Measurements from ENCODE around the gene SOX1. TPM values are rescaled to one million over a fixed set of nuclear protein-coding genes. Genes with fewer than 3 reads are reported as not detected.

SOX1 gene
- total RNA-seq, 3 donors from 2014 or later: 0.19 TPM; not detected in 2

- TF ChIP-seq CTCF (IDR thresholded peaks at IDR 0.05): no peak
- DNase-seq (no peak), ATAC-seq (no peak)
- Histone ChIP-seq H3K4me3 (no peak overlapping the region), H3K36me3 (ENCODE audit: low read depth) (no peaks in the 10 kb centered on the region), H3K4me1 (ENCODE audit: low read depth) (no peaks in the 10 kb centered on the region), H3K9me3 (peaks cover 11% of the 10 kb centered on the region)
- intact Hi-C loops (cut with DNase I, micrococcal nuclease): loop anchor here in 1 of 2 donors (10.0 kb wide), 1 partner anchor 515 kb away; no protein-coding TSS in a partner anchor
Measured at GRCh38 chr13:112079696-112080095, 12.7 kb downstream of the SOX1 start.

DNA sequence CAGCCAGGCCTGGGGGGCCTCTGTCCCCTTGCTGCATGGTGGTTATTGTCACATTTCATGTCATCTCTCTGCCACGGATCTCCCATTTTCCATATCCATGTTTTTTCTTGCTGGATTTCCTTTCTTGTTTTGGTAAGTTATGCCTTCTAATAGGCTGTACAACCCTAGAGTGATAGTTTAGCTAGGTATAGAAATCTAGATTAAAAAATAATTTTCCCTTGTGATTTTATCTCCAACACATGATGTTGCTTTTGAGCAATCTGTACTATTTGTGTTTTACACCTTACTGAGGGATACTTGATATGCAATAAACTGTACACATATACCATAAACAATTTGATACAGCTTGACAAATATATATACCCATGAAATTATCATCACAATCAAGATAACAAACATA, 17.0 kb downstream of the SOX1 start:
- peaks cover 11% of the 10 kb centered on the region for H3K9me3 ChIP-seq
- H3K4me3 ChIP-seq: no peak overlapping the region
- H3K4me1 ChIP-seq (ENCODE audit: low read depth): no peaks in the 10 kb centered on the region
- no peak for TF ChIP-seq CTCF (IDR thresholded peaks at IDR 0.05)
- no peak for DNase-seq
- intact Hi-C loops (cut with DNase I, micrococcal nuclease): no loop called here
- no peaks in the 10 kb centered on the region for H3K36me3 ChIP-seq (ENCODE audit: low read depth)
- ATAC-seq: no peak

- H3K4me3 ChIP-seq: no peak overlapping the region
- H3K4me1 ChIP-seq (ENCODE audit: low read depth): no peaks in the 10 kb centered on the region
- ATAC-seq: no peak
- H3K9me3 ChIP-seq: no peaks in the 10 kb centered on the region
- intact Hi-C loops (cut with DNase I, micrococcal nuclease): no loop called here
- no peaks in the 10 kb centered on the region for H3K36me3 ChIP-seq (ENCODE audit: low read depth)
- DNase-seq: no peak
- no peak for TF ChIP-seq CTCF (IDR thresholded peaks at IDR 0.05)
Measured at GRCh38 chr13:112092453-112092852, 25.5 kb downstream of the SOX1 start.

GRCh38 chr13:112095354-112095753, 28.4 kb downstream of the SOX1 start:
- no peak for DNase-seq
- no peak for TF ChIP-seq CTCF (IDR thresholded peaks at IDR 0.05)
- ATAC-seq: no peak

DNA sequence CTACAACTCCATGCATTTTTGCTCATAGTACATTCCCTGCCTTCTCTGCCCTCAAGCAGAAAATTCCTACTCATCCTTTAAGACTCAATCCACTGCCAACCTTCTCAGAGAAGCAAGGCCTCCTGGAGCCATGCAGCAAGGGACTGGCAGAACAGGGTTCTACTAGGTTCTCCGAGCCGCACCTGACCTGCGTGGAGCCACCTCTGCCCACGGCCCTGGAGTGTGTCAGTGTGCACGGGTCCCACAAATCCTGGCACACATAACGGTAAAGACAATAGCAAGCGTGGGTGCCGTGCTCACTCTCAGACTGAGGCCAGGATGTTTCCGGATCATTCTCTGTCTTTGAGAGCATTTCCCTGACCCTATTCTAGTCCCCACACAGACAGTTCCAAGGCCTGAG, 30.0 kb downstream of the SOX1 start:
- ATAC-seq (no peak), DNase-seq (peak in 1 of 3 donors; percentile 19)
- Histone ChIP-seq H3K36me3 (ENCODE audit: low read depth) (no peaks in the 10 kb centered on the region), H3K4me1 (ENCODE audit: low read depth) (no peaks in the 10 kb centered on the region), H3K4me3 (no peak overlapping the region), H3K9me3 (no peaks in the 10 kb centered on the region)
- intact Hi-C loops (cut with DNase I, micrococcal nuclease): no loop called here
- no peak for TF ChIP-seq CTCF (IDR thresholded peaks at IDR 0.05)

More at GRCh38 chr13:112095354-112095753, 28.4 kb downstream of the SOX1 start:
- Histone ChIP-seq H3K36me3 (ENCODE audit: low read depth) (no peaks in the 10 kb centered on the region), H3K9me3 (no peaks in the 10 kb centered on the region), H3K4me1 (ENCODE audit: low read depth) (no peaks in the 10 kb centered on the region), H3K4me3 (no peak overlapping the region)
- intact Hi-C loops (cut with DNase I, micrococcal nuclease): no loop called here

- DNase-seq: no peak
- no peak for TF ChIP-seq CTCF (IDR thresholded peaks at IDR 0.05)
- no peak for ATAC-seq
- Histone ChIP-seq H3K36me3 (ENCODE audit: low read depth) (no peaks in the 10 kb centered on the region), H3K4me1 (ENCODE audit: low read depth) (no peaks in the 10 kb centered on the region), H3K9me3 (no peaks in the 10 kb centered on the region), H3K4me3 (no peak overlapping the region)
- intact Hi-C loops (cut with DNase I, micrococcal nuclease): no loop called here
Measured at GRCh38 chr13:112097770-112098169, 30.8 kb downstream of the SOX1 start.

Data from mucosa of descending colon (tissue), 3 donors.